GM13977 (cell line): ENCODE results near the gene SCIMP.

Source experiments
- DNase-seq: peaks from one replicate; pipeline ENCODE4 v3.0.0; 2012; ENCODE audit warnings: low spot score
- in situ Hi-C: fragments of 300-500 bp; cut with MboI; formaldehyde crosslinking; loops from one replicate; pipeline ENCODE4 v1.12.0; 2022; ENCODE audit warnings: low sequenced_read_pairs, low pct_unique_long_range_greater_than_20kb, mixed read lengths, inconsistent platforms; ENCODE audit not compliant: unreplicated experiment
- TF ChIP-seq, protein P1 (sequence below): IDR thresholded peaks from 2 replicates; pipeline ENCODE4 v1.5.1; 2012; ENCODE audit warnings: mild to moderate bottlenecking, control low read depth; ENCODE audit not compliant: insufficient read depth; ENCODE audit errors: extremely low read depth, missing control alignments

The SCIMP gene

DNA sequence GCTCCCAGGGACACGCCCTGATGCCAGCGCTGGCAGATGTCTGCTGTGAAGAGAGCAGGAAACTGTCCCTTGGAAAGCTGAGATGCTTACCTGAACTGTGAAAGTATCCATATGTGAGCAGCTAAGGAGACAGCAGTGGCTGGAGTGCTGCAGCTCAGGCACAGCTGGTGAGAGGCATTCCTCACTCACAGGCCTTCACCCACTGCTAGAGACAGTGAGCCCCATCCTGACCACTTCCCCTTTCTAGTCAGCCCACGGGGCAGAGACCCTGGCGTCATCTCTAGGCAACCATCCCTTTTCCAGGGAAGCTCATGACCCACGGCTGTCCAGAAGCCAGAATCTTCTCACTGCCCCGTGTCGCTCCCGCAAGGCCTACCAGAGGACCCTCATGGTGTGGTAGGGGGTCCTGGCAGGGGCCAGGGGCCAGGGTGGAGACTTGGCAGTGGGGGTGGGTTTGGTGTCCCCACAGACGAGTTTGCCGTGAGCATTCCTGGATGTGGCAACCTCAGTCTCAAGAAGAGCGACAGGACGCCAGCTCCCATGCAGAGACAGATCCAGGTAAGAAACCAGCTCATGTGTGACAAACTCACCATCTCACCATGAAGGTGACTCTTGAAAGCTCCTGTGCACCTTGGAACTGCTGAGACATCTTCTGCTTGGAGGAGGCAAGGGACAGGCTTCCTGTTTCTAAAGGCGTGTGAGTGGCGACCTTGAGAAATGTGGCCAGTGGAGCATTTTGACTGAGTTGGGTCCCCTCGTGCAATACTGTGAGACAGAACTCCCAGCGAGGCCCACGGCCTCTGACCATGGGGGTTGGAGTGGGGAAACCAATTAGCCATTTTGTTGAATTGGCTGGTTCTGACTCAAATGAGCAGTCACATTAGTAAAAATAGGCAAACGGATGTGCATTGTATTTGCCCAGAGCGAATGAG, at the start of gene SCIMP:
SCIMP (minus strand) TSS at position 216 of the 932 bp plus-strand sequence; CDS start at position 111, 105 bp downstream.
- TF ChIP-seq, protein P1, sequence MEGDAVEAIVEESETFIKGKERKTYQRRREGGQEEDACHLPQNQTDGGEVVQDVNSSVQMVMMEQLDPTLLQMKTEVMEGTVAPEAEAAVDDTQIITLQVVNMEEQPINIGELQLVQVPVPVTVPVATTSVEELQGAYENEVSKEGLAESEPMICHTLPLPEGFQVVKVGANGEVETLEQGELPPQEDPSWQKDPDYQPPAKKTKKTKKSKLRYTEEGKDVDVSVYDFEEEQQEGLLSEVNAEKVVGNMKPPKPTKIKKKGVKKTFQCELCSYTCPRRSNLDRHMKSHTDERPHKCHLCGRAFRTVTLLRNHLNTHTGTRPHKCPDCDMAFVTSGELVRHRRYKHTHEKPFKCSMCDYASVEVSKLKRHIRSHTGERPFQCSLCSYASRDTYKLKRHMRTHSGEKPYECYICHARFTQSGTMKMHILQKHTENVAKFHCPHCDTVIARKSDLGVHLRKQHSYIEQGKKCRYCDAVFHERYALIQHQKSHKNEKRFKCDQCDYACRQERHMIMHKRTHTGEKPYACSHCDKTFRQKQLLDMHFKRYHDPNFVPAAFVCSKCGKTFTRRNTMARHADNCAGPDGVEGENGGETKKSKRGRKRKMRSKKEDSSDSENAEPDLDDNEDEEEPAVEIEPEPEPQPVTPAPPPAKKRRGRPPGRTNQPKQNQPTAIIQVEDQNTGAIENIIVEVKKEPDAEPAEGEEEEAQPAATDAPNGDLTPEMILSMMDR: no peak
- in situ Hi-C loops: loop anchor here (5.0 kb wide), 1 partner anchor 38 kb away; no protein-coding TSS in a partner anchor
- DNase-seq: no peak

DNA sequence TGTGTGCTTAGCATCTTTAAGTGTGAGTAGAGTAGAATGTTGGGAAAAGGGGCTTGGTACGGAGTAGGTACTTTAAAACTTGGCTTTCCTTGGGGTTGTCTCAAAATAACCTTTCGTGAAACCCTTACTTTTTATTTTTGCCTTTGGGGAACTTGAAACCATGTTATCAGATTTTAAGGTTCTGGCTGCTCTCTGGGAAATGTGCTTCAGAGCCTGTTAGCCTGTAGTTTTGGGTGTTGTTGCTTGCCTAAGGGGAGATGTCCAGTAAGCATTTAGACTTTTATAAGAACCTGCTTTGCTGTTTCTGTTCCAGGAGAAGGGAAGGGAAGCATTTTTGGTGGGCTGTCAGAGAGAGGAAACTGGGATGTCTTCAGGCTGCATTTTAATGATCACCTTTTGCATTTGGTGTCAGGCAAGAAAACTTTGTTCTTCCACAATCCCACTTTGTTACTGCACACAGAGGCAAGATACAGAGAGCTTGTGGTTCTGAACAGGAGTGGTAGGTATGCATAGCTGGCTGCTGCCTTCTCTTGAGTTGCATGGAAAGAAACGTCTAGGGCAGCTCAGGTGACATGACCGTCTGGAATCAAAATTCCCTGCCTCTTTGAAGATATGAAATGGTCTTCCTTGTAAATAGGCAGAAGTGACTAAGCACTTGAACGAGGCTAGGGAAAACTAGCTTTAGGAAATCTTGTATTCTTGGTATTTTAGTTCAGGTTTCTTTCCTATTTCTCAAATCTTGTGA, 49.1 kb upstream of the SCIMP start:
- no peak for DNase-seq
- TF ChIP-seq, protein P1: no peak
- in situ Hi-C loops: no loop called here

DNA sequence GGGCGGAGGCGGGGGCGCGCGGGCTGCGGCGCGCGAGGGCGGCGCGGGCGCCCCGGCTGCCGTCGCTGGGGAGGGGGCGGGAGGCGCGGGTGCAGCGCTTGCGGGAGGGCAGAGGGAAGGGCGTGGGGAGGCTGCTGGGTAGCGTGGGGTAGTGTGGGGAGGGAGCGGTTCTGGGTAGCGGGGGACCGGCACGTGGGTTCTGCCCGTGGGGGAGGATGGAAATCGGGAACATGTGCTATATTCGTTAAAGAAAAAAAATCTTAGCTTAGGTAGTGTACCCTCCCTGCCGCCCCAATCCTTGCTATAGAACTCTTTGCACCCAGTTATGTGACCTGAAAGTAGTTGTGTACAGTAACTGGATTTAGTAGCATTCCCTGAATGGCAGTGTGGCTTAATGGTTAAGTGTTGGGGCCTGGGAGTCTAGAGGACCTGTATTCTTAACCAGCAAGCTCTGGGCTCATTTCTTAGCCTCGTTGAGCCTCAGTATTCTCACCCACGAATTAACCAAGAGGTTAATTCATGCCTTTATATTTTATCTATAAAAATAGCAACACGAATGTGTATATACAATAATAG, 48.1 kb upstream of the SCIMP start:
- DNase-seq: no peak
- in situ Hi-C loops: no loop called here
- TF ChIP-seq, protein P1: no peak

GRCh38 chr17:5281814-5282641, 47.4 kb upstream of the SCIMP start, which contains the start of gene RABEP1:
Gene RABEP1 (plus strand): TSS chr17:5282284. CDS start chr17:5282487, 203 bp downstream.
- TF ChIP-seq, protein P1: no peak
- DNase-seq: peak; percentile 95
- in situ Hi-C loops: no loop called here

DNA sequence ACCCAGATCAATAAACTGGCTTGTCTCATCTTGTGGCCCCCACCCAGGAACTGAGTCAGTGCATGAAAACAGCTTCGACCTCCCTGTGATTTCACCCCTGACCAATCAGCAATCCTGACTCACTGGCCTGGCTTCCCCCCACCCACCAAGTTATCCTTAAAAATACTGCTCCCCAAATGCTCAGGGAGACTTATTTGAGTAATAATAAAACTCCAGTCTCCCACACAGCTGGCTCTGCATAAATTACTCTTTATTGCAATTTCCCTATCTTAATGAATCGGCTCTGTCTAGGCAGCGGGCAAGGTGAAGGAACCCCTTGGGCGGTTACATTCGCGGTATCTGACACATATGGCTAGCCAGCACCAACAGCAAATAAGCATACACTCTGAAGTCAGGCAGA, 37.7 kb upstream of the SCIMP start:
- TF ChIP-seq, protein P1: no peak
- DNase-seq: no peak
- in situ Hi-C loops: no loop called here
